Measurements from ENCODE around the gene DIAPH1. TPM values are rescaled to one million over a fixed set of nuclear protein-coding genes. Genes with fewer than 3 reads are reported as not detected.

Gene DIAPH1
- total RNA-seq, 1 donor from 2014 or later = 42.7 TPM

- no peak for DNase-seq (ENCODE audit: low read depth, low spot score)
Observed at GRCh38 chr5:141507387-141508091, 111.3 kb downstream of the DIAPH1 start.

GRCh38 chr5:141506381-141507155 lies 112.2 kb downstream of the DIAPH1 start:
- no peak for DNase-seq (ENCODE audit: low read depth, low spot score)

GRCh38 chr5:141504216-141504615 lies 114.6 kb downstream of the DIAPH1 start:
- no peak for DNase-seq (ENCODE audit: low read depth, low spot score)

- no peak for DNase-seq (ENCODE audit: low read depth, low spot score)
Observed at GRCh38 chr5:141503681-141504080, 115.1 kb downstream of the DIAPH1 start.

- no peak for DNase-seq (ENCODE audit: low read depth, low spot score)
Observed at GRCh38 chr5:141501761-141502160, 117.0 kb downstream of the DIAPH1 start.

DNA sequence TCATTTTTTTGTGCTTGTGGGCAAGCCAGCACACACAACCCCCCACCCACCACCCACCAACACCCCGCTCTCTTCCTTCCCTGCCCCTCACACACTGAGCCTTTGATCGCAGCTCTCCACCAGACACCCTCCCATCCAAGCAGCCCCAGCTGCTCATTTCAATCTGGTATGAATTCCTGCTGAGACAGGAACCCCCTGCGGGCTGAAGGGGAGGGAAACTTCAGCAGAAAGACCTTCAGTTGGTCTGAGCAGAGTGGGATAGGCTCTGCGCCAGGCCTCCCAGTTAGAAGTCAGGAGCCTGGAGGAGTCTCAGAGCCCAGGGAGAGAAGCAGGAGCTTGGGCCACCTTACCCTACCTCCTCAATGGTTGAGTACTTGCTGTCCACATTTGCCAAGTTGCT lies 122.8 kb downstream of the DIAPH1 start:
- DNase-seq (ENCODE audit: low read depth, low spot score) = no peak

DNA sequence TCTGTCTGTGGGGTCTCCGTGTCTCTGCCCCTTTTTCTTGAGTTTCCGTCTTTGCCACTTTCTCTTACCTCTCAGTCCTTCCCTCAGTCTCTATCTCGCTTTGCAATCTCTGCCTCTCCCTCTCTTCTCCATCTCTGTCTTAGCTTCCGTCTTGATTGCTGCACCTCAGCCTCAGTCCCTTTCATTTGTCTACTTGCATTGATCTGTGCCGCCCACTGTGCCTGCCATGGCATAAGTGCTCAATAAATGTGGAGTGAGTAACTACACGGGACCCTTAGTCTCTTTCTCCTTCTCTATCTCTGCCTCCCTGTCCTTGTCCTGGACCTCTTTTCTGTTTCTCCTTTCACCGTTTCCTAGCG lies 123.4 kb downstream of the DIAPH1 start:
- no peak for DNase-seq (ENCODE audit: low read depth, low spot score)

- DNase-seq (ENCODE audit: low read depth, low spot score) = no peak
Observed at GRCh38 chr5:141494761-141495452, 123.9 kb downstream of the DIAPH1 start.

GRCh38 chr5:141493500-141494422 lies 125.0 kb downstream of the DIAPH1 start:
- DNase-seq (ENCODE audit: low read depth, low spot score) = no peak

DNA sequence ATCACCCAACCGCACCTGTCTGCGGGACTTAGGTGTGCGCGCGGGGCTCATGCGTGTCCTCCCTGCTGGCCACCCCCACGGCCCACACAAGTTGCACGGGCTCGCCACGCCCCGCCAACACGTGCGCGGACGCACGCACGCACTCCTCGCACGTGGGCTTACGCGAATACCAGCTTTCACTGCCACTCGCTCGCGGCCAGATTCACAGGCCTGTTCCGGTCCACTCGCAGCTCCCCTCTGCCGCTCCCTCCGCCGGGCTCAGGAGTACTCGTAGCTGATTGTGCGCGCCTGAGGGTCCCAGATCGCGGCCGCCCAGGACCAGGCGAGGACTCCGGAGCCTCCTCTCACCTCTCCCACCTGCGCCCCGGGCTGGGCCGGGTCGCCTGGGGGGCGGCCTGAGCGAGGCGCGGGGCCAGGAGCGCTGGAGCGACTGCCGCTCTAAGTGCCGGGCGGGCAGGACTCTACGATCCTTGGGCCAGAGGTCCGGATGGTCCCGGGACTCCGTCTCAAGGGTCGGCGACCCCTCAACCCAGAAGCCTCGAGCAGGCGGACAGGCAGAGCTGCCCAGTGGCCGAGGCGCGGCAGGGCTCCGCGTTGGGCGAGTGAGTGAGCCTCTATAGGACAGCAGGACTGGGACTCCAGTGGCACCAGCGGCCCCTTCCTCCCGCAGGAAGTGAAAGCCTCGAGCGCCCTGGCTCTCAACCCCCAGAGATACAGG lies 126.5 kb downstream of the DIAPH1 start:
- no peak for DNase-seq (ENCODE audit: low read depth, low spot score)

DNA sequence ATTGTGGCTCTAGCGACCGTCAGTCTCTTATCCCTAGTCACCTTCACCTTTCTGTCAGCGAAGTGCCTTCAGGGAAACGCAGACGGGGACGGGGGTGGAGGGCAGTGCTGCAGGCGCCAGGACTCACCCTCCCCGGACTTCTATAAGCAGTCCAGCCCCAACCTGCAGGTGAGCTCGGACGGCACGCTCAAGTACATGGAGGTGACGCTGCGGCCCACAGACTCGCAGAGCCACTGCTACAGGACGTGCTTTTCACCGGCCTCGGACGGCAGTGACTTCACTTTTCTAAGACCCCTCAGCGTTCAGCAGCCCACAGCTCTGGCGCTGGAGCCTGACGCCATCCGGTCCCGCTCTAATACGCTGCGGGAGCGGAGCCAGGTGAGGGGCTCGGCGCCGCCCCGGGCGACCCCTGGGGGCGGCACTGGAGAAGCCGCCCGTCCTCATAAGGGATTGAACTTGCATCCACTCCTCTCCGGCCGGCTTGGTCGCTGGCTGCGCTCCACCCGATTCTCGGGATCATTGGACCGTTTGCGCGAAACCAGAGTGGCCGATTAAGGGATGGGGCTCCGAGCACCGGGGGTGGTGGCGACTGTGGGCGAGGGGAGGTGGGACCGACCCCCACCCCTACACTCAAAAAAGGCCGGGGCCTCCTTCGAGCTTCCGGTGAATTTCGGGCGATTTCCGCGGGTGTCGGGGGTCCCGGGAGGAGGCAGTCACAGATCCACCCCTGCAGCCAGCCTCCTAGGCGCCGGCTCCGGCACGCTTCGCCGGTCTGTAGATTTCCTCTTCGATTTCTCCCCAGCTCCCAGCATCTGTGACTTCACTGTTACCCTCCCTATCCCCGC lies 127.3 kb downstream of the DIAPH1 start:
- DNase-seq (ENCODE audit: low read depth, low spot score) = no peak

GRCh38 chr5:141490771-141491170 lies 128.0 kb downstream of the DIAPH1 start:
- DNase-seq (ENCODE audit: low read depth, low spot score) = no peak

DNA sequence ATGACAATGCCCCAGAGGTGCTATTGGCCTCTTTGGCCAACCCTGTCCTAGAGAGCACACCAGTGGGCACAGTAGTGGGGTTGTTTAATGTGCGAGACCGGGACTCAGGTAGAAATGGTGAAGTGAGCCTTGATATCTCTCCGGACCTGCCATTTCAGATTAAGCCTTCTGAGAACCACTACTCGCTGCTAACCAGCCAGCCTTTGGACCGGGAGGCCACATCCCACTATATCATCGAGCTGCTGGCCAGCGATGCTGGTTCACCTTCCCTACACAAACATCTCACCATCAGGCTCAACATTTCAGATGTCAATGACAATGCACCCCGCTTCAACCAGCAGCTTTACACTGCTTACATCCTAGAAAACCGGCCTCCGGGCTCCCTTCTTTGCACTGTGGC lies 128.5 kb downstream of the DIAPH1 start:
- DNase-seq (ENCODE audit: low read depth, low spot score) = no peak

- no peak for DNase-seq (ENCODE audit: low read depth, low spot score)
Observed at GRCh38 chr5:141489841-141490240, 129.0 kb downstream of the DIAPH1 start.

DNA sequence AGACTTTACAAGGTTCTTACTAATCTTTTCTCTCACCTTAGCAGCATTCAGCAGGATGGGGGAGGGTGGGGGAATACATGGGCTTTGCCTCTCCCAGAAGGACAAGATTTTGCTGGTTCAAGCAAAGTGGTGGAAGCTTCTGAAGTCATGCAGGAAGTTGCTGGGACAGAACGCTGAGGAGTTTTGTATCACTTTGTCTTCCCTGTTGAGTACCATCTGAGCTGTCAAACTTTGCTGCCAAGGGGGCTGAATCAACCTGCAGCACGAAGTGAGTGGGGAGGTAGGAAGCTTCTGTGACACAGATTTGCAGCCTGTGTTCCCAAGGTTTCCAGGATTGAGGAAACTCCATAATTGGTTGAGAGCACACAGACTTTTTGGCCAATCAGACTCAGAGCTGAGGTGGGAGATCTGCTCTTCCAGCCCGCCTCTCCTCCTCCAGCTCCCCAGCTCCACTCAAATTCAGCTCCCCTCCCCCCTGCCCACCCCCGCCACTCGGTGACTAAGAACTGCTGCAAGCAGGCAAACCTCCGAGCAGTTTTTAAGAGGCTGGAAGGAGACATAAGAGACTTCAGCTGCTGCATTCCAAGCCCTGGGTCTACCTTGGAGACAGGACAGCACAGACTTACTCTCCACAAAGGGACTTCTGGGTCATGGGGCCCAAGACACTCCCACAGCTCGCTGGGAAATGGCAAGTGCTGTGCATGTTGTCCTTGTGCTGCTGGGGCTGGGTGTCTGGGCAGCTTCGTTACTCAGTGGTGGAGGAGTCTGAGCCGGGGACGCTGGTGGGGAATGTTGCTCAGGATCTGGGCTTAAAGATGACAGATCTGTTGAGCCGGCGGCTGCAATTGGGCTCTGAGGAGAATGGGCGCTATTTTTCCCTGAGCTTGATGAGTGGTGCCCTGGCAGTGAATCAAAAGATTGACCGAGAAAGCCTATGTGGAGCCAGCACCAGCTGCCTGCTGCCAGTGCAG lies 129.9 kb downstream of the DIAPH1 start, which contains the start of gene PCDHGC5:
PCDHGC5 (plus strand) TSS at position 491 of the 971 bp plus-strand sequence; CDS start at position 651, 160 bp downstream.
- DNase-seq (ENCODE audit: low read depth, low spot score) = no peak

DNA sequence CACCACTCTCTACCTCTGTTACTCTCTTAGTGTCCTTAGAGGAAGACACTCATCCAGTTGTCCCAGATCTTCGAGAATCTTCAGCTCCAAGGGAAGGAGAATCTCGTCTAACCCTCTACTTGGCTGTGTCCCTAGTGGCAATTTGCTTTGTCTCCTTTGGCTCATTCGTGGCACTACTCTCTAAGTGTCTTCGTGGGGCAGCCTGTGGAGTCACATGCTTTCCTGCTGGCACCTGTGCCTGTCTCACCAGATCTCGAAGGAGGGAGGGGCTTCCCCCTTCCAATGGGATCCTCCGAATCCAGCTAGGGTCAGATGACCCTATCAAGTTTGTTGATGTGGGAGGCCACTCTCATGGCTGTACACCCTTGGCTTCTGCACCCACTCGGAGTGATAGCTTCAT lies 131.7 kb downstream of the DIAPH1 start:
- no peak for DNase-seq (ENCODE audit: low read depth, low spot score)

- no peak for DNase-seq (ENCODE audit: low read depth, low spot score)
Observed at GRCh38 chr5:141486091-141486490, 132.7 kb downstream of the DIAPH1 start.

- DNase-seq (ENCODE audit: low read depth, low spot score) = no peak
Observed at GRCh38 chr5:141485321-141486055, 133.3 kb downstream of the DIAPH1 start.

All from pulmonary artery endothelial cell (primary cell).